HepG2 (cell line): ENCODE results near the gene LGALS13. TPM values are rescaled to one million over a fixed set of nuclear protein-coding genes. Genes with fewer than 3 reads are reported as not detected.

ENCODE experiments used
- ATAC-seq: fragments of 200-7000 bp; cut with Tn5 transposase; 3 replicates; pipeline ENCODE4 v1.9.1; 2020; ENCODE audit warnings: mild to moderate bottlenecking, moderate library complexity
- BruUV-seq: library from RNA; stranded (reverse); fragments of 400-500 nt; replicated peaks from 2 replicates; lab custom pipeline; 2021; lab: Mats Ljungman, UMichigan
- CTCF ChIA-PET: fragments of 300-600 bp; formaldehyde crosslinking; extraction: SDS; loops from one replicate; lab custom pipeline; 2021; ENCODE audit warnings: low total read pairs, inconsistent platforms, low intra/inter-chr PET ratio; lab: Yijun Ruan, JAX
- POLR2A ChIA-PET: fragments of 350-600 bp; sonication (Branson Sonifier 250); formaldehyde crosslinking; loops from one replicate; lab custom pipeline; 2020; ENCODE audit warnings: antibody characterized with exemption, inconsistent platforms; lab: Yijun Ruan, JAX
- DNase-seq: peaks from one replicate; pipeline ENCODE4 v3.0.0-alpha.2; 2015; ENCODE audit warnings: low spot score
- FAIRE-seq: peaks from 3 replicates; lab custom pipeline; 2011; peaks lifted over from hg19 to GRCh38; lab: Jason Lieb, UNC
- H2AFZ ChIP-seq: one replicate; pipeline ENCODE4 v1.6.1; 2011; ENCODE audit warnings: low read length, inconsistent platforms
- H3K27ac ChIP-seq: fragments of 300-600 bp; 3 replicates; pipeline ENCODE4 v1.8.0; 2011; ENCODE audit warnings: mixed run types, mild to moderate bottlenecking, mixed read lengths, low read length, inconsistent platforms; ENCODE audit not compliant: insufficient read depth; ENCODE audit errors: extremely low read length
- H3K27me3 ChIP-seq, 2 experiments: fragments of 200-600 bp in 1 of 2; 2 replicates in 1 of 2; 3 replicates in 1 of 2; pipeline versions ENCODE4 v1.6.0 to v1.8.0; 2011; ENCODE audit warnings: low read length in 2 of 2, mild to moderate bottlenecking in 2 of 2, moderate library complexity in 2 of 2, inconsistent platforms in 1 of 2; ENCODE audit not compliant: insufficient read depth in 2 of 2, control insufficient read depth in 1 of 2
- H3K36me3 ChIP-seq, 2 experiments: fragments of 200-600 bp in 1 of 2; replicated peaks in 1 of 2; 2 replicates in 1 of 2; 3 replicates in 1 of 2; pipeline versions ENCODE4 v1.5.1 to v1.8.0; 2011; ENCODE audit warnings: low read length in 2 of 2, inconsistent platforms in 1 of 2; ENCODE audit not compliant: insufficient read depth in 2 of 2, control insufficient read depth in 1 of 2
- H3K4me1 ChIP-seq: 2 replicates; pipeline ENCODE4 v1.5.1; 2012; ENCODE audit warnings: low read length, inconsistent platforms; ENCODE audit not compliant: insufficient read depth
- H3K4me2 ChIP-seq: 2 replicates; pipeline ENCODE4 v1.6.0; 2011; ENCODE audit warnings: low read depth, low read length, inconsistent platforms
- H3K4me3 ChIP-seq, 3 experiments: fragments of 200-600 bp in 1 of 3; sonication (generic), shearing (Covaris generic) in 1 of 3; replicated peaks in 1 of 3; 2 replicates each; pipeline ENCODE4 v1.5.1; 2011 to 2016; ENCODE audit warnings: low read length in 3 of 3, inconsistent platforms in 2 of 3, low read depth in 2 of 3, mild to moderate bottlenecking in 2 of 3, control low read depth in 1 of 3, mixed read lengths in 1 of 3; ENCODE audit not compliant: insufficient read depth in 1 of 3
- H3K79me2 ChIP-seq: one replicate; pipeline ENCODE4 v1.6.1; 2011; ENCODE audit warnings: low read length, inconsistent platforms; ENCODE audit not compliant: insufficient read depth
- H3K9ac ChIP-seq: 2 replicates; pipeline ENCODE4 v1.6.0; 2011; ENCODE audit warnings: mild to moderate bottlenecking, low read depth, low read length, inconsistent platforms; ENCODE audit not compliant: insufficient read depth
- H3K9me3 ChIP-seq: 2 replicates; pipeline ENCODE4 v1.5.1; 2012; ENCODE audit warnings: mild to moderate bottlenecking, low read length
- H4K20me1 ChIP-seq: 2 replicates; pipeline ENCODE4 v1.6.0; 2011; ENCODE audit warnings: inconsistent platforms, mild to moderate bottlenecking, low read length, moderate library complexity; ENCODE audit not compliant: insufficient read depth
- CBX2 ChIP-seq, 2 experiments: fragments of 200-600 bp in 1 of 2; sonication (generic); formaldehyde crosslinking in 1 of 2; IDR thresholded peaks; 2 replicates each; pipeline versions ENCODE4 v1.7.0 to v1.8.1; 2018 to 2022; ENCODE audit warnings: low read depth in 2 of 2, low read length in 1 of 2, mild to moderate bottlenecking in 1 of 2, missing genetic modification reagents in 1 of 2
- EP300 ChIP-seq, 3 experiments: sonication (generic) in 1 of 3; formaldehyde crosslinking in 1 of 3; IDR thresholded peaks; 2 replicates each; pipeline versions ENCODE4 v1.5.1 to v1.6.1; 2011 to 2020; ENCODE audit warnings: low read depth in 2 of 3, low read length in 2 of 3, borderline replicate concordance in 1 of 3, improper control_type of control experiment in 1 of 3, mild to moderate bottlenecking in 1 of 3, missing genetic modification reagents in 1 of 3, moderate library complexity in 1 of 3
- GATAD2A ChIP-seq: IDR thresholded peaks from 2 replicates; pipeline ENCODE4 v1.6.1; 2016
- MNT ChIP-seq: fragments of 450-650 bp; IDR thresholded peaks from 2 replicates; pipeline ENCODE4 v1.6.1; 2016
- RARA ChIP-seq: IDR thresholded peaks from 2 replicates; pipeline ENCODE4 v1.6.1; 2016; ENCODE audit warnings: missing genetic modification reagents, missing compliant biosample characterization
- REXO4 ChIP-seq: sonication (generic); formaldehyde crosslinking; IDR thresholded peaks from 2 replicates; pipeline ENCODE4 v1.8.0; 2022; ENCODE audit warnings: missing genetic modification reagents, mild to moderate bottlenecking, borderline replicate concordance
- SOX6 ChIP-seq, 2 experiments: fragments of 450-650 bp in 1 of 2; sonication (generic) in 1 of 2; formaldehyde crosslinking in 1 of 2; IDR thresholded peaks; 2 replicates each; pipeline versions ENCODE4 v1.4.0 to v1.6.1; 2017 to 2020; ENCODE audit warnings: antibody characterized with exemption in 1 of 2, mild to moderate bottlenecking in 1 of 2, missing genetic modification reagents in 1 of 2
- ZNF616 ChIP-seq: sonication (generic); formaldehyde crosslinking; IDR thresholded peaks from 2 replicates; pipeline ENCODE4 v1.5.0; 2020; ENCODE audit warnings: low read depth, mild to moderate bottlenecking, missing genetic modification reagents
- ZNF644 ChIP-seq: IDR thresholded peaks from 2 replicates; pipeline ENCODE4 v1.6.1; 2016; ENCODE audit warnings: low read depth
- ZNF749 ChIP-seq: sonication (generic); formaldehyde crosslinking; IDR thresholded peaks from 2 replicates; pipeline ENCODE4 v1.8.0; 2022; ENCODE audit warnings: mild to moderate bottlenecking, missing genetic modification reagents, moderate library complexity, borderline replicate concordance
- ZNF768 ChIP-seq: sonication (generic); formaldehyde crosslinking; IDR thresholded peaks from 2 replicates; pipeline ENCODE4 v1.4.0; 2020; ENCODE audit warnings: missing genetic modification reagents
- WGBS: methylation state at CpG from one replicate; pipeline ENCODE4 v1.1.6; 2017; ENCODE audit warnings: low lambda C conversion rate; 5-methylcytosine and 5-hydroxymethylcytosine counted together
- in situ Hi-C: cut with HindIII; loops from 2 replicates; pipeline ENCODE4 v1.10.0; 2017; ENCODE audit warnings: low pct_unique_long_range_greater_than_20kb; ENCODE audit not compliant: extremely low pct_ligation_motif_present
- intact Hi-C: fragments of 100-400 bp; cut with micrococcal nuclease; formaldehyde crosslinking; loops from one replicate; pipeline ENCODE4 v1.10.0; 2022; ENCODE audit not compliant: unreplicated experiment
- polyA plus RNA-seq, 8 experiments: library from polyadenylated mRNA; depleted of rRNA in 3 of 8; stranded (reverse) in 7 of 8; unstranded in 1 of 8; fragments of >200 nt; fragmentation: Illumina TruSeq in 4 of 8; extraction: Trizol in 4 of 8; gene quantifications; 2 replicates each; pipeline versions ENCODE4 v1.2.1 to v1.2.3, GENCODE V29; 2011 to 2016; ENCODE audit warnings: low read depth in 4 of 8, missing spikeins in 1 of 8, mixed read lengths in 1 of 8; ENCODE audit not compliant: insufficient read depth in 1 of 8
- total RNA-seq, 5 experiments: library from RNA; depleted of rRNA; stranded (reverse); fragments of >200 nt; fragmentation: Illumina TruSeq; extraction: Trizol; gene quantifications; 2 replicates each; pipeline ENCODE4 v1.2.3, GENCODE V29; 2016; ENCODE audit warnings: low read depth in 1 of 5
- TF ChIP-seq, protein P1 (sequence below): sonication (generic); formaldehyde crosslinking; IDR thresholded peaks from 2 replicates; pipeline ENCODE4 v1.5.0; 2020; ENCODE audit warnings: mild to moderate bottlenecking, missing genetic modification reagents
- TF ChIP-seq, protein P2 (sequence below): sonication (generic); formaldehyde crosslinking; IDR thresholded peaks from 2 replicates; pipeline ENCODE4 v1.5.1; 2020; ENCODE audit warnings: mild to moderate bottlenecking, moderate library complexity, missing genetic modification reagents

The LGALS13 gene
- total and polyA plus RNA-seq, 2 of the 13 experiments (the other 11 are each of a cell fraction or from before 2014, with no cell fraction given), result not detected

- 0 out of 2 replicates have a peak, but pooled peaks have one; percentile 4 for TF ChIP-seq MNT
- TF ChIP-seq CBX2 (IDR thresholded peaks at IDR 0.05; ENCODE audit: low read depth, low read length), result no peak
- TF ChIP-seq CBX2 (CRISPR knock-in tag; IDR thresholded peaks at IDR 0.05; ENCODE audit: low read depth), result no peak
- ATAC-seq, result no peak
- POLR2A ChIA-PET, result no interaction called here
Observed at GRCh38 chr19:39637891-39638290, 35.6 kb downstream of the LGALS13 start.

DNA sequence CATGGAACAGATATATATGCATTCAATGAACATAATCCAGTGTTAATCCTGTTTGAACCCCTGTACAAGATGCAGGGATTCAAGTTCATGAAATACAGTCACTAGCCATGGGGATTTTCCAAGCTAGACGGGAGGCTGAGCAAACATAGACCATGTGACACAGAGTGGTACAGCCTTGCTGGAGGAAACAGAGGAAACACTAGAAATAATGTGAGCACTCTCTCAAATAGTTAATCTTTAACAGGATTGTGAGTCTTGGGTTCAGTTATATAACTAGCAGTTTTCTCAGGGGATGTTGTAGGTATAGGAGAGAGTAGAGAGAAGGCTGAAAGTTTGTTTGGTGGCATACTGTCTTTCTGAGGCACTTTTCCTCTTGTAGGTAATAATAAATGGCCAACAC lies 39.4 kb downstream of the LGALS13 start:
- Histone ChIP-seq H3K4me2 (no peak overlapping the region), H3K79me2 (no peaks in the 10 kb centered on the region), H3K9me3 (no peaks in the 10 kb centered on the region), H3K27me3 (no peaks in the 10 kb centered on the region), H3K27ac (no peak overlapping the region), H3K4me3 (no peak overlapping the region), H4K20me1 (no peaks in the 10 kb centered on the region), H3K36me3 (no peaks in the 10 kb centered on the region), H3K9ac (no peak overlapping the region), H3K4me1 (peaks cover 17% of the 10 kb centered on the region), H2AFZ (no peak overlapping the region)
- FAIRE-seq (peak; percentile 87), DNase-seq (peak; percentile 51), ATAC-seq (peak; percentile 61; the same call in 2 of the 3 replicates)
- in situ Hi-C loops, result no loop called here
- CTCF ChIA-PET, result no interaction called here
- WGBS, result 0% methylated on average over 1 of the region's 1 CpG
- intact Hi-C loops, result no loop called here
- BruUV-seq, result no TSS peak
- POLR2A ChIA-PET, result no interaction called here
- TF ChIP-seq ZNF768 (no peak), ZNF644 (CRISPR knock-in tag) (peak; percentile 68), REXO4 (no peak), RARA (peak; percentile 15; the same call in 1 of the 2 replicates), GATAD2A (0 out of 2 replicates have a peak, but pooled peaks have one; percentile 29), EP300 (IDR thresholded peaks at IDR 0.05; ENCODE audit: low read depth in 2 of 2, low read length in 2 of 2) (peak in 1 of 2 experiments; percentile 55; a peak in 1 of 4 replicates), EP300 (CRISPR knock-in tag; IDR thresholded peaks at IDR 0.05; ENCODE audit: borderline replicate concordance) (no peak), SOX6 (IDR thresholded peaks at IDR 0.05) (no peak), SOX6 (CRISPR knock-in tag; IDR thresholded peaks at IDR 0.05) (0 out of 2 replicates have a peak, but pooled peaks have one; percentile 5), ZNF616 (no peak), ZNF749 (CRISPR knock-in tag) (no peak)
- TF ChIP-seq, protein P1, sequence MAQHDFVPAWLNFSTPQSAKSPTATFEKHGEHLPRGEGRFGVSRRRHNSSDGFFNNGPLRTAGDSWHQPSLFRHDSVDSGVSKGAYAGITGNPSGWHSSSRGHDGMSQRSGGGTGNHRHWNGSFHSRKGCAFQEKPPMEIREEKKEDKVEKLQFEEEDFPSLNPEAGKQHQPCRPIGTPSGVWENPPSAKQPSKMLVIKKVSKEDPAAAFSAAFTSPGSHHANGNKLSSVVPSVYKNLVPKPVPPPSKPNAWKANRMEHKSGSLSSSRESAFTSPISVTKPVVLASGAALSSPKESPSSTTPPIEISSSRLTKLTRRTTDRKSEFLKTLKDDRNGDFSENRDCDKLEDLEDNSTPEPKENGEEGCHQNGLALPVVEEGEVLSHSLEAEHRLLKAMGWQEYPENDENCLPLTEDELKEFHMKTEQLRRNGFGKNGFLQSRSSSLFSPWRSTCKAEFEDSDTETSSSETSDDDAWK (CRISPR knock-in tag), result no peak
- TF ChIP-seq, protein P2, sequence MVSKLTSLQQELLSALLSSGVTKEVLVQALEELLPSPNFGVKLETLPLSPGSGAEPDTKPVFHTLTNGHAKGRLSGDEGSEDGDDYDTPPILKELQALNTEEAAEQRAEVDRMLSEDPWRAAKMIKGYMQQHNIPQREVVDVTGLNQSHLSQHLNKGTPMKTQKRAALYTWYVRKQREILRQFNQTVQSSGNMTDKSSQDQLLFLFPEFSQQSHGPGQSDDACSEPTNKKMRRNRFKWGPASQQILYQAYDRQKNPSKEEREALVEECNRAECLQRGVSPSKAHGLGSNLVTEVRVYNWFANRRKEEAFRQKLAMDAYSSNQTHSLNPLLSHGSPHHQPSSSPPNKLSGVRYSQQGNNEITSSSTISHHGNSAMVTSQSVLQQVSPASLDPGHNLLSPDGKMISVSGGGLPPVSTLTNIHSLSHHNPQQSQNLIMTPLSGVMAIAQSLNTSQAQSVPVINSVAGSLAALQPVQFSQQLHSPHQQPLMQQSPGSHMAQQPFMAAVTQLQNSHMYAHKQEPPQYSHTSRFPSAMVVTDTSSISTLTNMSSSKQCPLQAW (CRISPR knock-in tag), result peak; percentile 80

More at GRCh38 chr19:39637891-39638290, 35.6 kb downstream of the LGALS13 start:
- intact Hi-C loops (no loop called here), in situ Hi-C loops (no loop called here)
- no peaks in the 10 kb centered on the region for H3K27me3 ChIP-seq
- H3K9ac ChIP-seq, result no peak overlapping the region
- 0% methylated on average over 3 of the region's 4 CpGs for WGBS
- no peak overlapping the region for H2AFZ ChIP-seq
- peaks cover 17% of the 10 kb centered on the region for H3K4me1 ChIP-seq
- H3K9me3 ChIP-seq, result no peaks in the 10 kb centered on the region
- H3K27ac ChIP-seq, result no peak overlapping the region
- DNase-seq (no peak), FAIRE-seq (no peak)
- H3K4me2 ChIP-seq, result no peak overlapping the region
- H3K4me3 ChIP-seq, result no peak overlapping the region
- no TSS peak for BruUV-seq
- H3K36me3 ChIP-seq, result no peaks in the 10 kb centered on the region
- H3K79me2 ChIP-seq, result no peaks in the 10 kb centered on the region
- CTCF ChIA-PET, result no interaction called here
- H4K20me1 ChIP-seq, result no peaks in the 10 kb centered on the region
